Ovary (tissue), 9 donors: ENCODE measurements around the gene RIN1. TPM values are rescaled to one million over a fixed set of nuclear protein-coding genes. Genes with fewer than 3 reads are reported as not detected.

ENCODE experiments used
- DNase-seq, 5 donors: peaks; one replicate each; pipeline ENCODE4 v3.0.0-alpha.2; 2019 to 2020
- H3K27ac ChIP-seq, 2 donors: fragments of 200-600 bp; one replicate each; pipeline versions ENCODE4 v1.5.1 to v1.8.0; 2019 to 2022
- H3K27me3 ChIP-seq: fragments of 200-600 bp; one replicate; pipeline ENCODE4 v1.8.0; 2022
- H3K36me3 ChIP-seq: fragments of 200-600 bp; sonication (generic); one replicate; pipeline ENCODE4 v1.5.1; 2019
- H3K4me1 ChIP-seq: one replicate; pipeline ENCODE4 v1.8.1; 2013; ENCODE audit warnings: mild to moderate bottlenecking, moderate library complexity; ENCODE audit not compliant: insufficient read depth
- H3K4me3 ChIP-seq: fragments of 200-600 bp; sonication (generic); one replicate; pipeline ENCODE4 v1.5.1; 2017
- H3K9me3 ChIP-seq, 2 donors: fragments of 200-600 bp in 1 of 2; sonication (generic) in 1 of 2; one replicate each; pipeline versions ENCODE4 v1.5.1 to v1.8.1; 2013 to 2019; ENCODE audit warnings: mild to moderate bottlenecking in 1 of 2, moderate library complexity in 1 of 2
- EP300 ChIP-seq: sonication (generic); formaldehyde crosslinking; IDR thresholded peaks from one replicate; pipeline ENCODE4 v1.6.1; 2017; ENCODE audit warnings: antibody characterized with exemption
- POLR2A ChIP-seq: fragments of 450-650 bp; IDR thresholded peaks from one replicate; pipeline ENCODE4 v1.6.1; 2017; ENCODE audit warnings: antibody characterized with exemption, mild to moderate bottlenecking, moderate library complexity
- WGBS, 3 donors: extraction: QIAGEN DNeasy Blood & Tissue Kit in 1 of 3; methylation state at CpG; one replicate each; pipeline versions ENCODE4 v1.1.5 to v1.1.7; 2013 to 2017; 5-methylcytosine and 5-hydroxymethylcytosine counted together
- intact Hi-C, 4 donors: fragments of 100-400 bp; cut with DNase I; formaldehyde crosslinking; loops; one replicate each; pipeline versions ENCODE4 v1.11.0 to v1.15.1; 2022 to 2023
- polyA plus RNA-seq, 2 donors: library from polyadenylated mRNA; stranded (reverse); fragments of 200-250 nt in 1 of 2; fragments of 350-450 nt in 1 of 2; fragmentation: Illumina TruSeq in 1 of 2; extraction: RNeasy Lipid Tissue Mini Kit (QIAGEN cat#74804) in 1 of 2; gene quantifications; one replicate each; pipeline ENCODE4 v1.2.3, GENCODE V29; 2013 to 2014
- total RNA-seq, 7 donors: library from RNA; depleted of rRNA in 2 of 7; stranded (reverse); fragments of >200 nt in 2 of 7; fragmentation: NEBNext Ultra II Directional in 3 of 7; extraction: Animal tissue kit (Norgen Biotek cat#: 25700) in 3 of 7; gene quantifications; one replicate each; pipeline versions ENCODE4 v1.1.0 to v1.2.4, GENCODE V29; 2016 to 2023
- TF ChIP-seq, protein P1 (sequence below), 3 donors: fragments of 450-650 bp in 2 of 3; fragments of 200-600 bp in 1 of 3; IDR thresholded peaks; one replicate each; pipeline versions ENCODE4 v1.5.1 to v1.8.0; 2016 to 2022; ENCODE audit warnings: antibody characterized with exemption in 3 of 3, mild to moderate bottlenecking in 1 of 3
- donor health status: DM: no; HTN: no; CAD: no; lungs with moderate emphysema.
- donor health status: DM: no; HTN: no; CAD: no.
- donor health status: Bipolar disorder and iron deficiency.
- donor health status: DM: yes; HTN: yes; CAD: no.
- donor health status: DM: no; HTN: no; CAD: no.
- donor health status: DM: yes; HTN: yes; CAD: no.

The RIN1 gene
- total and polyA plus RNA-seq, 9 donors, result 0.52 to 9.5 (median 5.0) TPM

DNA sequence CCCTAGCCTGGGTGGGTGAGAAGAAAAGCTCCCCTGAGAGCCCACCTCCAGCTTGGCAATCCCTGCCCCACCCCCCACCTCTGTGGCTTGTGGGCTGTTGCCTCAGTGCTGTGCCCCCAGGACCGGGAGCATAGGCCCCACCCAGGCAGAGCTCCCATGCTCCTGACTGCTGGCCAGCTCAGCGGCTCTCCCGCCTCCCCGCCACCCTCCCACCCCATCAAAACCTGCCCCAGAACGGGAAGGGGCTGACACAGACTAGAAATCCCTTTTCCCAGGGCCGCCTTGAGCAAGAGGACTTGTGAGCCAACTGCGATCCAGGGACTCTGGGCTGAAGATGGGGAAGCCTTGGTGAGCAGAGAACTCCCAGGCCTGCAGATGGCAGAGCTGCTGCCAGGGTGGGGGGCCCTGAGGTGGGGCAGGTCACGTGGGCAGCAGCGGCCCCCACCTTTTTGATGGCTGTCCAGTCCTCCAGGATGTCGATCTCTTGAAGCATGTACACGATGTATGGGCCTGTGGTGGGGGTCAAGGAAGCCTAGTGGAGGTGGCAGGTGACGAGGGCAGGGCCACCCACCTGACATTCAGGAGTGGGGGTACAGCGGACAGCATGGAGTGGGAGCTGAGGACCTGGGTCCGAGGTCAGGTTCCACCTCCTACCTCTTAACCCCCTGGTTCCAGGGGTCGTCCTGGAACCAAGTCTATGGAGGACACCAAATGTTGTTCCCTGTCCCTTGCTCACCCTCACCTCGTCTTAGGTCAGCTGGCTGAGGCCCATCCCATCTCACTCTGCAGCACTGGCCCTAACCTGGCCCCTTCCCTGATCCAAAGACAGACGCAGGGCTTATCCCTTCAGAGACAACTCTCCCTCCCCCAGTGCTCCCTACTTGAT is 2.3 kb upstream of the RIN1 start:
- peaks cover 13% of the 10 kb centered on the region for H3K4me1 ChIP-seq
- H3K36me3 ChIP-seq, result no peaks in the 10 kb centered on the region
- intact Hi-C loops, result loop anchor here in 1 of 4 donors (10.0 kb wide), 1 partner anchor 54 kb away; the partner anchor contains the start of gene YIF1A

DNA sequence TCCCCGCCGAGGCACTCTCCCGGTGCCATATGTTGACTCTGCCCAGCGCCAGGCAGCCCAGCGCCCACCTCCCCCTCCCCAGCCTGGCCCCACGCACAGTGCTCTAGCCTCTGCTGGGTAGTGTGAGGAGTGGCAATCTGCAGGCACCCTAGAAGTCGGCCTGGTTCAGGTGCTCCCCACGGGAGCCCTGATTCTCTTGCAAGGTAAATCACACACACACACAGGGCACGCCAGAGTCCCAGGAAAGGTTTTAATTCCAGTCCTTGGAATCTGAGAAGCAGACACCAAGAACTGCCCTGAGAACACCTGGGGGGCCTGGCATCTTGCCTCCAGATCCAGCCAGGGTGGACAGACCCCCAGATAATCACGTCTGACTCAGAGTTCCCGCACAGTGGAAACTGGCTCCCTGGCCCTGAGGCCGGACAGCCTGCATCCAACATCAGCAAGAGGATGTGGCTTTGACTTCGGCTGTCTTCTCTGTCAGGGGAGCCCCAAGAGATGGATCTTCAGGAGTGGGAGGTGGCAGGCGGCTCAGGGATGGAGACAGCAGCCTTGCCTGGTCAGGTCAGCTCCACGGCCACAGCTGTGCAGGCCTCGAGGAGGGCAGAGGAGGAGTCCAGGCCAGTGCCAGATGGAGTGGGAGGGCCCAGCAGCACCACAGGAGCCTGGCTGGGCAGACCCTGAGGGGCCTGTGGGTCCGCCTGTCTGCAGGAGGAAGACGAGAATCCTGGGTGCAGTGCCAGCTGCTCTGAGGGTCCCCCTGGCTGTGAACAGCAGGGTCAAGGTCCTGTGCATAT is 1.1 kb upstream of the RIN1 start:
- H3K36me3 ChIP-seq, result no peaks in the 10 kb centered on the region
- H3K9me3 ChIP-seq, result no peaks in the 10 kb centered on the region
- H3K27ac ChIP-seq, result peak overlapping the region in 1 of 2 donors; percentile 5
- peaks cover 13% of the 10 kb centered on the region for H3K4me1 ChIP-seq
- TF ChIP-seq EP300, result no peak
- TF ChIP-seq, protein P1, sequence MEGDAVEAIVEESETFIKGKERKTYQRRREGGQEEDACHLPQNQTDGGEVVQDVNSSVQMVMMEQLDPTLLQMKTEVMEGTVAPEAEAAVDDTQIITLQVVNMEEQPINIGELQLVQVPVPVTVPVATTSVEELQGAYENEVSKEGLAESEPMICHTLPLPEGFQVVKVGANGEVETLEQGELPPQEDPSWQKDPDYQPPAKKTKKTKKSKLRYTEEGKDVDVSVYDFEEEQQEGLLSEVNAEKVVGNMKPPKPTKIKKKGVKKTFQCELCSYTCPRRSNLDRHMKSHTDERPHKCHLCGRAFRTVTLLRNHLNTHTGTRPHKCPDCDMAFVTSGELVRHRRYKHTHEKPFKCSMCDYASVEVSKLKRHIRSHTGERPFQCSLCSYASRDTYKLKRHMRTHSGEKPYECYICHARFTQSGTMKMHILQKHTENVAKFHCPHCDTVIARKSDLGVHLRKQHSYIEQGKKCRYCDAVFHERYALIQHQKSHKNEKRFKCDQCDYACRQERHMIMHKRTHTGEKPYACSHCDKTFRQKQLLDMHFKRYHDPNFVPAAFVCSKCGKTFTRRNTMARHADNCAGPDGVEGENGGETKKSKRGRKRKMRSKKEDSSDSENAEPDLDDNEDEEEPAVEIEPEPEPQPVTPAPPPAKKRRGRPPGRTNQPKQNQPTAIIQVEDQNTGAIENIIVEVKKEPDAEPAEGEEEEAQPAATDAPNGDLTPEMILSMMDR (IDR thresholded peaks at IDR 0.05), result no peak
- no peak for TF ChIP-seq POLR2A
- no peak overlapping the region for H3K4me3 ChIP-seq
- DNase-seq, result peak in 2 of 5 donors; percentile 32 to 49
- intact Hi-C loops, result loop anchor here in 1 of 4 donors (10.0 kb wide), 1 partner anchor 52 kb away; the partner anchor contains the start of gene YIF1A
- H3K27me3 ChIP-seq, result no peaks in the 10 kb centered on the region
- 38 to 41% (median 40%) methylated on average over 11 to 18 of the region's 18 CpGs for WGBS, 3 donors

More for the DNA sequence above, 2.3 kb upstream of the RIN1 start:
- 71 to 77% (median 73%) methylated on average over 17 of the region's 17 CpGs for WGBS, 3 donors
- Histone ChIP-seq H3K27ac (no peak overlapping the region), H3K4me3 (no peak overlapping the region), H3K27me3 (no peaks in the 10 kb centered on the region), H3K9me3 (no peaks in the 10 kb centered on the region)
- DNase-seq, result peak in 1 of 5 donors; percentile 37
- TF ChIP-seq, protein P1 (IDR thresholded peaks at IDR 0.05), result no peak
- TF ChIP-seq POLR2A, result no peak
- TF ChIP-seq EP300, result no peak

DNA sequence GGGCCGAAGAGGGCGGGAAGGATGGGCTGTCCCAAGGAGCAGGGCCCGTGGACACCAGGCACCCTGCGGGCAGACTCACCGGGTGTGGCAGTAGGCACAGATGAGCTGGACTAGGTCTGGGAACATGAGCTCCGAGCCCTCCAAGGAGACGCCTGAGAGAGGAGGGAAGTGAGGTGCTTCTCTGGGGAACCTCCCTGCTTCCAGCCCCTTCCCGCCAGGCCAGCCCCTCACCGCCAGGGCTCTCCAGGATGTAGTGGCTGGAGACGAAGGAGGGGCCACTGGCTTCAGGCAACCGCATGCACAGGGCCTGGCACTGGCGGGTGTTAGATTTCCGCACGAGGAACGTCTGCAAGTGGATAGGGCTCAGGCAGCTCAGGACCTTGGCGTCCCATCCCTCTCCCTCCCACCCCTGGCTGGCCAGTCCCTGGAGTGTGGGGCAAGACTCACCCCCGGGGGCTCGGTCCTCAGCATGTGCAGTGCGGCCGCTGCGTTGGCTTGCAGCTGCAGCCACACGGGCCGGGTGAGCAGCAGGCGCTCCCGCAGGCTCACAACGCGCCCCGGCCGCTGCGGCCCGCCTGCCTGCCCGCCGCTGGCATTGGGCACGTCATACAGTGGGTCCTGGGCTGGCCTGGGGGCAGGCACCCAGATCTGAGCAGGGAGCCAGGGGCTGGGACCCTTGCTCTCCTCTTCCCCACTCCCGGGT is 552 bp downstream of the RIN1 start:
- 5 to 10% (median 7%) methylated on average over 28 to 35 of the region's 35 CpGs for WGBS, 3 donors

More for the DNA sequence above, 552 bp downstream of the RIN1 start:
- Histone ChIP-seq H3K27me3 (no peaks in the 10 kb centered on the region), H3K9me3 (no peaks in the 10 kb centered on the region), H3K4me3 (peak overlapping the region; percentile 44), H3K27ac (peak overlapping the region in 1 of 2 donors; percentile 5), H3K36me3 (no peaks in the 10 kb centered on the region), H3K4me1 (peaks cover 13% of the 10 kb centered on the region)
- TF ChIP-seq, protein P1 (IDR thresholded peaks at IDR 0.05), result no peak
- TF ChIP-seq POLR2A (no peak), EP300 (no peak)
- peak in 2 of 5 donors; percentile 32 to 47 for DNase-seq
- intact Hi-C loops, result loop anchor here in 1 of 4 donors (10.0 kb wide), 1 partner anchor 51 kb away; the partner anchor contains the start of gene YIF1A
